ENCODE results near the gene COQ10A. TPM values are rescaled to one million over a fixed set of nuclear protein-coding genes. Genes with fewer than 3 reads are reported as not detected.

COQ10A gene
- total and polyA plus RNA-seq, 2 of the 13 experiments (the other 11 are each of a cell fraction or from before 2014, with no cell fraction given): 21.0 to 37.3 TPM

DNA sequence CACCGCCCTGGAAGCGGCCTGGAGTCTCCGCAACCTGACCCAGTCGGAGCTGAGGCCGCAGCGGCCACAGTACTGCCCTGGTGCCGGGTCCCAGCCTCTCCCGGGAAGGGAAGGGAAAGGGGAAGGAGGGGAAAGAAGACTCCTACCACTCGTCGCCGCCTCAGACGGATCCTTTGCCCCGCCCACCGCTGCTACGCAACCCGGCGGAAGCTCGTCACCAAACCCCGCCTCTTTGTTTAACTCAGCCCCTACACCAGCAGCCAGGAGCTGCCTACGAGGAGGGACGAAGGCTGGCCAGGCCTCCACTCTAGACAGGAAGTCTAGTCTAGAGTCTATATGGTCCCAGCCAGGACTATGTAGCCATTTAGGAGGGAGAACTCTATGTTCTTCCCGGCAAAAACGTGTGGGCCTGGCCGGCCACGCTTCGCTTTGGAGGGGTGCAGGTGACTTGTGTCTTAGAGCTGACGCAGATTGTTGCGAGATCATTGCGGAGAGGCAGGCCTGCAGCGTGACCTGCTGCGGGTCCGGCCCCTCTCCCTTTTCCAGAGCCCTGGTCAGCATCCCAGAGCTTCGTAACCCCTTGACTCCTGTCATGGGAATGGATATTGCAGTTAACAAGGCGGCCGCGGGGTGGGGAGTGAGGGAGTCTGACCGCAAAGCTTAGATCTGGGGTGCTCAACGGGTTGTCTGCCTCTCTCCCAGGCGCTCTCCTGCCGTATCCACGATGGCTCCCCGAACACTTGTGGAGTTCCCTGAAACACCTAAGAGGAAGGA, 44.8 kb upstream of the COQ10A start, which contains the start of gene RNF41 (continued):
- TF ChIP-seq ZNF670 (CRISPR knock-in tag; IDR thresholded peaks at IDR 0.05; ENCODE audit: borderline replicate concordance): 0 out of 2 replicates have a peak, but pooled peaks have one; percentile 5
- no peak for TF ChIP-seq CENPX (CRISPR knock-in tag; IDR thresholded peaks at IDR 0.05)
- 0 out of 2 replicates have a peak, but pooled peaks have one; percentile 45 for TF ChIP-seq SP140L (CRISPR knock-in tag; IDR thresholded peaks at IDR 0.05; ENCODE audit: borderline replicate concordance)
- TF ChIP-seq, protein P1, sequence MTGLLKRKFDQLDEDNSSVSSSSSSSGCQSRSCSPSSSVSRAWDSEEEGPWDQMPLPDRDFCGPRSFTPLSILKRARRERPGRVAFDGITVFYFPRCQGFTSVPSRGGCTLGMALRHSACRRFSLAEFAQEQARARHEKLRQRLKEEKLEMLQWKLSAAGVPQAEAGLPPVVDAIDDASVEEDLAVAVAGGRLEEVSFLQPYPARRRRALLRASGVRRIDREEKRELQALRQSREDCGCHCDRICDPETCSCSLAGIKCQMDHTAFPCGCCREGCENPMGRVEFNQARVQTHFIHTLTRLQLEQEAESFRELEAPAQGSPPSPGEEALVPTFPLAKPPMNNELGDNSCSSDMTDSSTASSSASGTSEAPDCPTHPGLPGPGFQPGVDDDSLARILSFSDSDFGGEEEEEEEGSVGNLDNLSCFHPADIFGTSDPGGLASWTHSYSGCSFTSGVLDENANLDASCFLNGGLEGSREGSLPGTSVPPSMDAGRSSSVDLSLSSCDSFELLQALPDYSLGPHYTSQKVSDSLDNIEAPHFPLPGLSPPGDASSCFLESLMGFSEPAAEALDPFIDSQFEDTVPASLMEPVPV (CRISPR knock-in tag; IDR thresholded peaks at IDR 0.05): no peak
- no peak for TF ChIP-seq HOXD1 (CRISPR knock-in tag; IDR thresholded peaks at IDR 0.05)
- TF ChIP-seq, protein P2, sequence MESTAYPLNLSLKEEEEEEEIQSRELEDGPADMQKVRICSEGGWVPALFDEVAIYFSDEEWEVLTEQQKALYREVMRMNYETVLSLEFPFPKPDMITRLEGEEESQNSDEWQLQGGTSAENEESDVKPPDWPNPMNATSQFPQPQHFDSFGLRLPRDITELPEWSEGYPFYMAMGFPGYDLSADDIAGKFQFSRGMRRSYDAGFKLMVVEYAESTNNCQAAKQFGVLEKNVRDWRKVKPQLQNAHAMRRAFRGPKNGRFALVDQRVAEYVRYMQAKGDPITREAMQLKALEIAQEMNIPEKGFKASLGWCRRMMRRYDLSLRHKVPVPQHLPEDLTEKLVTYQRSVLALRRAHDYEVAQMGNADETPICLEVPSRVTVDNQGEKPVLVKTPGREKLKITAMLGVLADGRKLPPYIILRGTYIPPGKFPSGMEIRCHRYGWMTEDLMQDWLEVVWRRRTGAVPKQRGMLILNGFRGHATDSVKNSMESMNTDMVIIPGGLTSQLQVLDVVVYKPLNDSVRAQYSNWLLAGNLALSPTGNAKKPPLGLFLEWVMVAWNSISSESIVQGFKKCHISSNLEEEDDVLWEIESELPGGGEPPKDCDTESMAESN (CRISPR knock-in tag; conservative IDR thresholded peaks at IDR 0.05): 0 out of 2 replicates have a peak, but pooled peaks have one; percentile 44
- no peak for TF ChIP-seq ZNF589 (CRISPR knock-in tag; conservative IDR thresholded peaks at IDR 0.05)
- TF ChIP-seq GZF1 (CRISPR knock-in tag; IDR thresholded peaks at IDR 0.05): 0 out of 2 replicates have a peak, but pooled peaks have one; percentile 39
- TF ChIP-seq, protein P3, sequence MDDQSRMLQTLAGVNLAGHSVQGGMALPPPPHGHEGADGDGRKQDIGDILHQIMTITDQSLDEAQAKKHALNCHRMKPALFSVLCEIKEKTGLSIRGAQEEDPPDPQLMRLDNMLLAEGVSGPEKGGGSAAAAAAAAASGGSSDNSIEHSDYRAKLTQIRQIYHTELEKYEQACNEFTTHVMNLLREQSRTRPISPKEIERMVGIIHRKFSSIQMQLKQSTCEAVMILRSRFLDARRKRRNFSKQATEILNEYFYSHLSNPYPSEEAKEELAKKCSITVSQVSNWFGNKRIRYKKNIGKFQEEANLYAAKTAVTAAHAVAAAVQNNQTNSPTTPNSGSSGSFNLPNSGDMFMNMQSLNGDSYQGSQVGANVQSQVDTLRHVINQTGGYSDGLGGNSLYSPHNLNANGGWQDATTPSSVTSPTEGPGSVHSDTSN (CRISPR knock-in tag; IDR thresholded peaks at IDR 0.05; ENCODE audit: borderline replicate concordance): no peak
- peak; percentile 56; the same call in 1 of the 2 replicates for TF ChIP-seq ZNF709 (CRISPR knock-in tag; IDR thresholded peaks at IDR 0.05)
- TF ChIP-seq NCOA2 (CRISPR knock-in tag; IDR thresholded peaks at IDR 0.05): peak; percentile 21; the same call in 1 of the 2 replicates
- TF ChIP-seq, protein P4, sequence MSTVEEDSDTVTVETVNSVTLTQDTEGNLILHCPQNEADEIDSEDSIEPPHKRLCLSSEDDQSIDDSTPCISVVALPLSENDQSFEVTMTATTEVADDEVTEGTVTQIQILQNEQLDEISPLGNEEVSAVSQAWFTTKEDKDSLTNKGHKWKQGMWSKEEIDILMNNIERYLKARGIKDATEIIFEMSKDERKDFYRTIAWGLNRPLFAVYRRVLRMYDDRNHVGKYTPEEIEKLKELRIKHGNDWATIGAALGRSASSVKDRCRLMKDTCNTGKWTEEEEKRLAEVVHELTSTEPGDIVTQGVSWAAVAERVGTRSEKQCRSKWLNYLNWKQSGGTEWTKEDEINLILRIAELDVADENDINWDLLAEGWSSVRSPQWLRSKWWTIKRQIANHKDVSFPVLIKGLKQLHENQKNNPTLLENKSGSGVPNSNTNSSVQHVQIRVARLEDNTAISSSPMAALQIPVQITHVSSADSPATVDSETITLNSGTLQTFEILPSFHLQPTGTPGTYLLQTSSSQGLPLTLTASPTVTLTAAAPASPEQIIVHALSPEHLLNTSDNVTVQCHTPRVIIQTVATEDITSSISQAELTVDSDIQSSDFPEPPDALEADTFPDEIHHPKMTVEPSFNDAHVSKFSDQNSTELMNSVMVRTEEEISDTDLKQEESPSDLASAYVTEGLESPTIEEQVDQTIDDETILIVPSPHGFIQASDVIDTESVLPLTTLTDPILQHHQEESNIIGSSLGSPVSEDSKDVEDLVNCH (CRISPR knock-in tag; IDR thresholded peaks at IDR 0.05): peak; percentile 48; the same call in 1 of the 2 replicates
- peak; percentile 85 for TF ChIP-seq PHF8 (CRISPR knock-in tag; IDR thresholded peaks at IDR 0.05)
- no peak for TF ChIP-seq SRF (IDR thresholded peaks at IDR 0.05; ENCODE audit: low read depth, low read length)
- no peak for TF ChIP-seq ZFAT (CRISPR knock-in tag; conservative IDR thresholded peaks at IDR 0.05)
- TF ChIP-seq, protein P5, sequence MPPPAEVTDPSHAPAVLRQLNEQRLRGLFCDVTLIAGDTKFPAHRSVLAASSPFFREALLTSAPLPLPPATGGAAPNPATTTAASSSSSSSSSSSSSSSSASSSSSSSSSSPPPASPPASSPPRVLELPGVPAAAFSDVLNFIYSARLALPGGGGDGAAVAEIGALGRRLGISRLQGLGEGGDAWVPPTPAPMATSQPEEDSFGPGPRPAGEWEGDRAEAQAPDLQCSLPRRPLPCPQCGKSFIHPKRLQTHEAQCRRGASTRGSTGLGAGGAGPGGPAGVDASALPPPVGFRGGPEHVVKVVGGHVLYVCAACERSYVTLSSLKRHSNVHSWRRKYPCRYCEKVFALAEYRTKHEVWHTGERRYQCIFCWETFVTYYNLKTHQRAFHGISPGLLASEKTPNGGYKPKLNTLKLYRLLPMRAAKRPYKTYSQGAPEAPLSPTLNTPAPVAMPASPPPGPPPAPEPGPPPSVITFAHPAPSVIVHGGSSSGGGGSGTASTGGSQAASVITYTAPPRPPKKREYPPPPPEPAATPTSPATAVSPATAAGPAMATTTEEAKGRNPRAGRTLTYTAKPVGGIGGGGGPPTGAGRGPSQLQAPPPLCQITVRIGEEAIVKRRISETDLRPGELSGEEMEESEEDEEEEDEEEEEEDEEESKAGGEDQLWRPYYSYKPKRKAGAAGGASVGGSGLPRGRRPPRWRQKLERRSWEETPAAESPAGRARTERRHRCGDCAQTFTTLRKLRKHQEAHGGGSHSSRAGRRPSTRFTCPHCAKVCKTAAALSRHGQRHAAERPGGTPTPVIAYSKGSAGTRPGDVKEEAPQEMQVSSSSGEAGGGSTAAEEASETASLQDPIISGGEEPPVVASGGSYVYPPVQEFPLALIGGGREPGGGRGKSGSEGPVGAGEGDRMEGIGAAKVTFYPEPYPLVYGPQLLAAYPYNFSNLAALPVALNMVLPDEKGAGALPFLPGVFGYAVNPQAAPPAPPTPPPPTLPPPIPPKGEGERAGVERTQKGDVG (CRISPR knock-in tag; IDR thresholded peaks at IDR 0.05; ENCODE audit: borderline replicate concordance): peak; percentile 52
- peak; percentile 84 for TF ChIP-seq ZNF124 (CRISPR knock-in tag; IDR thresholded peaks at IDR 0.05)
- TF ChIP-seq ZNF839 (CRISPR knock-in tag; IDR thresholded peaks at IDR 0.05; ENCODE audit: borderline replicate concordance): peak; percentile 41; the same call in 1 of the 2 replicates

Data from HepG2 (cell line).